Cortex of kidney (tissue), 1 donor: ENCODE data around the gene TFAP2C.

Experiments
- DNase-seq: peaks from one replicate; lab custom pipeline; 2025; lab: John Stamatoyannopoulos, UW

The TFAP2C gene

DNA sequence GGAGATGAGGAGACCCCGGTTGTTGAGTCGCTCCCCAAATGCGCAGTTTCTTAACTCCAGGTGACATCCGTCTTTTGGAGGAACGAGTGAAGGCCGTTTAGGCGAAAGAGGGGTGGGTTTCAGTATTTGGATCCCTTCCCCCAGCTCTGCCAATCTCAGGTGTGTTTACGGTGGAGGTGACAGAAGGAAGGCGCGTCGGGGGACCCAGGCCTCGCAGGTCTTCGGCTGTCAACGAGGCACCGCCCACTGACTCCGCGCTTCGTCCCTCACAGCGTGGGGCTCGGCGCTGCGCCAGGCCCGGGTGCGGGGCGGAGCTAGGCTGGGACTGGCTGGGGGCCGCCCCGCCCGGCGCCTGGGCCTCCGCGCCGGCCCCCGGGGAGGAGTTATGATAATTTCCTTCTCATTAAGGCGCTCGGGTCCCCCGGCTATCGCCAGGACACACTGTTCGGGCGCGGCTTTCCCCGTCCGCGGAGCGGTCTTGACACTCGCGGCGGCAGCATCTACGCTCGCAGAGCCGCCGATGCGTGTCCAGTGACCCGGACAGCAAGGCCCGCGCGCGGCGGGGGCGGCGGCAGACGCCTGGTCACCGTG is at the start of gene TFAP2C:
Gene TFAP2C (plus strand): TSS at position 434 of the 591 bp plus-strand sequence. CDS start 239 bp downstream, outside the sequence.
- DNase-seq = no peak

DNA sequence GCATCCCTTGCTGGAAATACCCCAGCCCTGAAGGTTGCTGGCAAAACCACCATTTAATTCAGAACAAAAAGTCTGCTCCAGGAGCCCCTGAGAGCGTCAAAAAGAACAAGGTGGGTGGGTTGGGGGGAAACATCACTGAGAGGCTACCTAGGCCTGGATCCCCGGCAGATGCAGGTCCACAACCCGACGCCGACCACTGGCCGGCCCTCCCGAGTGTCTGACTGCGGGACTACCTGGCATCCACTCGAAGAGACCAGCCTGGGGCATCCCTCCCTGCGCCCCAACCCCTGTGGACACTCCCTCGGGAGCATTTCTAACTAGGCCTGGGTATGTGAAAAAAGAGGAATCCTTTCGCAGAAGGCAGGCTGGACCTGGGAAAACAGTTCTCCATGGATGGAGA is 48.9 kb upstream of the TFAP2C start:
- DNase-seq = no peak

DNA sequence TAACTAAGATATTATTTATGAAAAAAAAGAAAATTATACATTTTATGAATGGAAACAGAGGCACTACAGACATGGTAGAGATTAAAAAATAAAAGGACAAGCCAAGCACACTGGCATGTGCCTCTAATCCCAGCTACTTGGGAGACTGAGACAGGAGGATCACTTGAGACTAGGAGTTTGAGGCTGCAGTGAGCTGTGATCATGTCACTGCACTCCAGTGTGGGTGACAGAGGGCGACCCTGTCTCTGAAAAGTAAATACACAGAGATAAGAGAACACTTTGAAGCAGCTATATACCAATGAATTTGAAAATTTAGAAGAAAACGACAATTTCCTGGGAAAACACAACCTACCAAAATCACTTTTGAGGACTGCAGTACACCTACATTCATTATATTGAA is 47.4 kb upstream of the TFAP2C start:
- no peak for DNase-seq

DNA sequence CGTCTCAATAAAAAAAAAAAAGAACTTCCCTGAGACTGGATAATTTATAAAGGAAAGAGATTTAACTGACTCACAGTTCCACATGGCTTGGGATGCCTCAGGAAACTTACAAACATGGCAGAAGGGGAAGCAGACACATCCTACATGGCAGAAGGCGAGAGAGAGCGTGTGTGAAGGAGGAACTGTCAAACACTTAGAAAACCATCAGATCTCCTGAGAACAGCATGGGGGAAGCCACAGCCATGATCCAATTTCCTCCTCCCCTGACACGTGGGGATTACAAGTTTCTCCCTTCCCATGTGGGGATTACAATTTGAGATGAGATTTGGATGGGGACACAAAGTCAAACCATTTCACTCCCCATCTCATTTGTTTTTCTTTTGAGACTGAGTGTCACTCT is 46.6 kb upstream of the TFAP2C start:
- no peak for DNase-seq

DNA sequence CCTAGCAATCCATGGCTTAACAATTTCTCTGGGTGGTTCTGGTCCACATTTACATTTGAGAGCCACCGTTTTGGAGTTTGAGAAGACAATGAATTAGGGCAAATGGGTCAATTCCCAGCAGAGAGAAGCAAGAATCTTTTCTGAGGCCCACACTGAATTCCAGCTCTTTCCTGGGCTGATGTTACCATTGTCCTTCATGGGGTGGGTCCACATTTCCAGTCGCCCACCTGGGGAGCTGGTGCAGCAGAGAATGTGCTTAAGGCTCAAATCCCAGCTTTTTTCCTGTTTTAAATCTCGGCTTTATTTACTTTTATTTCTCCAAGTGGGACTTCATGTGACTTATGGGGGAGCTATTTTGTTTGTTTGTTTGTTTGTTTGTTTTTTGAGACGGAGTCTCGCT is 44.2 kb upstream of the TFAP2C start:
- no peak for DNase-seq

DNA sequence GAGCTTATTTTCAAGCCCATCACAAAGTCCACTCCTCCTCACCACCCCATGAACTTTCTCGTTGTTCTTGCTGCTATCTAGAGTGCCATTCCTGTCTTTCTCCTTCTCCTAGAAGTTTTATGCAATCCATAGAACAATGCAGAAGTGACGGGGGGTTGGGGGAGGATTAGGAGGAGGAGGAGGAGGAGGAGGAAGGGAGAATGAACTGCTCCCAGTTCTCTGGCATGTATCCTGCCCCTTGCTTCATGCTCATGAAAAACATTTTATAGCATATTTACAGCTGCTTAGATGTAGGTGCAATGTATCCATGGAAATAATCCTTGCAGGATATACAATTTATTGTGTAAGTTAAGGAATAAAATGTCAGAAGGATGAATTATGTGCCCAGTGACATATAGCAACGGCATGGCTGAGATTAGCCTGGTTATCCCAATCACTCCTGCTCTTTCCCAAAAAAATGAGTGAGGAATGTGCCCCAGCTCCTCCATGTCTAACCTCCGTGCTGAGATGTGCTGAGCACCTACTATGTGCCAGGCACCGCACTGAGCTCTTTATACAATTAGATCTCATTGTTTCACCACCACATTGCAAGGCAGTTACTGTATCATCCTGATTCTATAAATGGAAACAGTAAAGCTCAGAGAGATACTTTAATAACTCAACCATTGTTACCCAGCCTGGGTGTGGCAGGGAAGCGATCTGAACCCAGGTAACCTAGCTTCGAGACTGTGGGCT is 41.6 kb upstream of the TFAP2C start:
- DNase-seq = no peak

DNA sequence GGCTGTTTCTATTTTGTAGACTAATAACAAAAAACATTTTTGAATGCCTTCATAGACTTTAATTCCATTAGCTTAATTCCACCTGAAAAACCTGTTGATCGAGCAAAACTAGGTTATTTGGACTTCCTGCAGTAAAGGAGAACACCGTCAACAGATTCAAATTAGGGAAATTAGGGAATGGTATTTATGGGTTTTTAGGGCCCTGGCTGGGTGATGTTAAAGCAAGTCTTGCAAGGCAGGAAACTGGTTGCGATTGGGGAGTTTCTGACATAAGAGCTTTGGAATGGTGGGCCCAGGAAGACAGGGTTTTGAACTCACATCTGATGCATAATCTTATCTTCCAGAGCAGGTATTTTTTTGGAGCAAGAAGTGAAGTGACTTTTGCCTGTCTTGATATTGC is 40.1 kb upstream of the TFAP2C start:
- DNase-seq = no peak

DNA sequence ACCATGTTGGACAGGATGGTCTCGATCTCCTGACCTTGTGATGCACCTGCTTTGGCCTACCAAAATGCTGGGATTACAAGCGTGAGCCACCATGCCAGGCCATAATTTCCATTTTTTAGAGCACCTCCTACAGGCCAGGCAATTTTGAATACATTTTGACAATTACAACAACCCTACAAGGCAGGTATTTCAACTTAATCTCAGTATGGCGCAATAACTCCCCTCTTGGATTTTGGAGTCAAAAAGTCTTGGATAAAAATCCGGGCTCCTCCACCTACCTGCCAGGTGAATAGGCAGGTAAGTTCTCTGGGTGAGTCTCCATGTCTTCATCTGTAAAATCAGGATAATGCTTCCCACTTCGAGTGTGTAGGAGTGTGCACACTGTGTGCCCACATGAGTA is 39.5 kb upstream of the TFAP2C start:
- no peak for DNase-seq

DNA sequence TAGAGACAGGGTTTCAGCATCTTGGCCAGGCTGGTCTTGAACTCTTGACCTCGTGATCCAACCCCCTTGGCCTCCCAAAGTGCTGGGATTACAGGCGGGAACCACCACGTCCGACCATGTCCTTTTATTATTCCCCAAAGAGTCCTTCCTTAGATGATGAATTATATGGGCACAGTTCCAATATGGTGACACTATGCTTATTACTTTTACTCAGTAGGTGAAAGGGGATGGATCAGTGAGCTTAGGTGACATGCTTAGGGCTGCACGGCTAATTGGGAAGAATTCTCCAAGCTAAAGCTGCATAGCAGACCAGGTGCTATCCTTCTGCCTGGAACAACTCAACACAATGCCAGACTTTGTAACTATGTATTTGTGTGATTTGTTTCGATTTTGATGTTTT is 38.2 kb upstream of the TFAP2C start:
- DNase-seq = no peak

DNA sequence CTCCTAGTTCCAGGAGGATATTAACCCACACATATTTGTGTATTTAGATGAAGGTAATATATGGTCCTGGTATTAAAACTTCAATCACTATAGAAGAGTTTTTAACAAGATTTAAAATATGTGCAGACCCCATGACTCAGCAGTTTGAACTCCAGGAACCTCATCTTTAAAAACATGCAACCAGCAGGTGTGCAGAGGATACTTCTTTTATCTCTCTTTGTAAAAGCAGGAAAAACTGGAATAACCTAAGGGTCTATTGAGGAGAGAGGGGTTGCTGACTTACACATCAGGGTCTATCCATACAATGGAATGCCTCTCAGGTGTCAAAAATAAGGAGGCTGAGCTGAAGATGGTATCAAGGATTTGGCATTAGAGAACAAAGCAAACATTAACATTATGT is 36.9 kb upstream of the TFAP2C start:
- no peak for DNase-seq

DNA sequence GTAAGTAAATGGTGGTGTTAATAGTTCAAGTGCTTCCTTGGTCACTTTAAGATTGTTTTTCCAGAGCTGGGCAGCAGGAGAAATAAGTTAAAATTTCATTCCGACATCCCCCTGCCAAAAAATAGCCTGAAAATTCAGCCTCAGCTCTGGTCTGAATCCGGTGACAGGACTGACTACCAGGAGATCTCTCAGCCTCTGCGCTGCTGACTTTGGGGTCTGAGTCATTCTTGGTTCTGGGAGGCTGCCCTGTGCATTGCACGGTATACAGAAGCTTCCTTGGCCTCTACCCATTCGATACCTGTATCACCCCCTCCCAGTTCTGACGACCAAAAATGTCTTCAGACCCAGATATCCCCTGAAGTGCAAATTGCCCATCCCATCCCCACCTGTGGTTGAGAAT is 36.3 kb upstream of the TFAP2C start:
- no peak for DNase-seq

DNA sequence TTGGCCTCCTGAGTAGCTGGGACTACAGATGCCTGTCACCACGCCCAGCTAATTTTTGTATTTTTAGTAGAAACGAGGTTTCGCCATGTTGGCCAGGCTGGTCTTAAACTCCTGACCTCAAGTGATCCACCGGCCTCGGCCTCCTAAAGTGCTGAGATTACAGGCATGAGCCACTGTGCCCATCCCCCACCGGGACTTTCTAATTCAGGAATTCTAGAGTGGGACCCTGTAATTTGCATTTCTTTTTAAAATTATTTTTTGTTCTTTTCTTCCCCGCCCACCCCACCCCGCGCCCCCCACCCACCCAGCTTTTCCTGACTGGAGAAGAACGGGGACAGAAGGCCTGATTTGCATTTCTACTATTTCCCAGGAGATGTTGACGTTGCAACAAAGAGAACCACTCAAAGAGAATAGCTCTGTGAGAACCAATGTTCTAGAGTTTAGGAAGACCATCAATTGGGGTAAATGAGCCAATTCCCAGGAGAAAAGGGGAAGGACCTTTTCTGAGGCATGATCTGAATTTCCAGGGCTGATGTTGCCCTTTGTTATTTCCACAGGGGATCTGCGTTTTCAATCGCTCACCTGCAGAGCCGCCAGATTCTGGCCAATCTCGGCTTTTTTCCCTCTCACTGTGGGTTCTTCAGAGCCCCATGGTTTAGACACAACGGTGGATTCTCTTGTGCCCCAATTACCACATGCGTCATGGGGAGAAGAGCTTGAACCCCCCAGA is 33.2 kb upstream of the TFAP2C start:
- no peak for DNase-seq

DNA sequence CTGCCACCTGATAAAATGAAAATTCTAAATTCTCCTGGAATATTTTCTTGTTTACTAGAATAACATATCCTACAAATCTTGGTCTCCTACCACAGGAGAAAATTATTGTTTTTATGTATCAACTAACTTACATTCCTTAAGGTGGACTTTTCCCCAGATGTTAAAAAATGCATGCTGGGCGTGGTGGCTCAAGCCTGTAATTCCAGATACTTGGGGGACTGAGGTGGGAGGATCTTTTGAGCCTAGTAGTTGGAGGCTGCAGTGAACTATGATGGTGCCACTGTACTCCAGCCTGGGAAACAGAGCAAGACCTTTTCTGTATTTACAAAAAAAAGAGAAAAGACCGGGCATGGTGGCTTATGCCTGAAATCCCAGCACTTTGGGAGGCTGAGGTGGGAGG is 27.9 kb upstream of the TFAP2C start:
- no peak for DNase-seq

DNA sequence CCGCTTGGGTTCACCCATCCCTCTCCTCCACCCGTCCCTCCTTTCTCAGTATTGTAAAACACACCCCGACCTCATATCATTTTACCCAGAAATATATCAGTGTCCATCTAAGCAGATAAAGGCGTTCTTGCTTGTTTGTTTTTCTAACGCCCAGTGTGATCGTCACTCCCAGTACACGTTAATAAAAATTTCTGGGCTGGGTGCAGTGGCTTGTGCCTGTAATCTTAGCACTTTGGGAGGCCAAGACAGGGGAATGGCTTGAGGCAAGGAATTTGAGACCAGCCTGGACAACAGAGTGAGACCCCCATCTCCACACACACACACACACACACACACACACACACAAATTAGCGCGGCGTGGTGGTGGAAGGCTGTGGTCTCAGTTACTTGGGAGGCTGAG is 24.4 kb upstream of the TFAP2C start:
- no peak for DNase-seq

DNA sequence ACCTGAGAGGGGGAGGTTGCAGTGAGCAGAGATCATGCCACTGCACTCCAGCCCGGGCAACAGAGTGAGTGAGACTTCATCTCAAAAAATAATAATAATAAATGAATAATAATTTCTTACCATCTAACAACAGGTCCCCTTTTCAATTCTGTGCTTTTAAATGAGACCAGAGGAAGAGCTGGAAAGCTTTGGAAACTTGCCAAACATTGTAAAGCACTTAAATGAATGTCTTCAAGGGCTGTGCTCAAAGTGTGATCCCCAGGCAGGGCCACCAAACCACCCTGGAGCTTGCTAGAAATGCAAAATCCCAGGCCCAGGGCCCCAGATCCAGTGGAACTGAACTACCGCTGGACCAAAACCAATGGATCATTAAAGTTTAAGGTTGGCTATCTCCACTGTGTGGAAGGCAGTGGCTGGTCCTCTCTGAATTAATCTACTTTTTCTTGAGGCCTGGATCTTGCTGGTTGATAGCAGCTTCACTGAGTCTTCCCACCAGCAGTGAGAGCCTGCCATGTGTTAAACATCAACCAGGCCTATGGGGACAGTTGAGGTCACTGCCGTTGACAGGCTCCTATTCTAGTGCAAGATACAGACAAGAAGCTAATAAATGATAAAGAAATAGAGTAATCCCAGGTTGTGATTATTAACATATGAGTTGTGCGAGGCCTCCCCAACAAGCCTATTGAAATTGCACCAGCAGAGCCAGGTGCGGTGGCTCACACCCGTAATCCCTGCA is 23.7 kb upstream of the TFAP2C start:
- DNase-seq = no peak

DNA sequence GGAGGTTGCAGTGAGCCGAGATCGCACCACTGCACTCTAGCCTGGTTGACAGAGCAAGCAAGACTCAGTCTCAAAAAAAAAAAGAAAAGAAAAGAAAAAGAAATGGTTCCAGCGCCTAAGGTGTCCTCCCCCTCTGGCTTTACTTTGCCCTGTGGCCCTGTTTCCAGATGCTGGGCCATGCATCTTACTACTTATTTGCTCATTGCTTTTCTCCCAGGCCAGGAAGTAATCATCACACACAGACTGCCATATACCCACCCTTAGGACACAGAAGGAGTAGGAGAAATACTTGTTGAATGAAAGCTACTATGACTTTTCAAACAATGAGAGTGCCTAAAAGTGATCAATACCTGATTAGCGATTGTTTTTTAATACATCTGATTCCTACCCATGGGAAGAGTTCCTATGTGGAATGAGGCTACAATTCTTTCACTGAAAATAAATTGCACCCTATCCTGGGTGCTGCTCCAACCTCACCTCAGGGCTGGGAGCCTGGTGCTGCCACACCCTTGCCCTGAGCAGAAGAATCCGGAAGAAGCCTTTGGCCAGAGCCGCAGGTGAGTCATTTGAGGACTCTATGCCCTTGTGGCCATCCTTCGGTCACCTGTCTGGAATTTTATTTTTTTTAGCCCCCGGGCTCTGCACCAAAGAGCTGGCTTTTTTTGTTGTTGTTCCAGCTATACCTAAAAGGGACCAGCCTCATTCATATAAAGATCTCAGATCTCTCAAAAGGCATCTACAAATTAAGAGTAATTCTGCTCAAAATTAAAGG is 22.7 kb upstream of the TFAP2C start:
- no peak for DNase-seq

DNA sequence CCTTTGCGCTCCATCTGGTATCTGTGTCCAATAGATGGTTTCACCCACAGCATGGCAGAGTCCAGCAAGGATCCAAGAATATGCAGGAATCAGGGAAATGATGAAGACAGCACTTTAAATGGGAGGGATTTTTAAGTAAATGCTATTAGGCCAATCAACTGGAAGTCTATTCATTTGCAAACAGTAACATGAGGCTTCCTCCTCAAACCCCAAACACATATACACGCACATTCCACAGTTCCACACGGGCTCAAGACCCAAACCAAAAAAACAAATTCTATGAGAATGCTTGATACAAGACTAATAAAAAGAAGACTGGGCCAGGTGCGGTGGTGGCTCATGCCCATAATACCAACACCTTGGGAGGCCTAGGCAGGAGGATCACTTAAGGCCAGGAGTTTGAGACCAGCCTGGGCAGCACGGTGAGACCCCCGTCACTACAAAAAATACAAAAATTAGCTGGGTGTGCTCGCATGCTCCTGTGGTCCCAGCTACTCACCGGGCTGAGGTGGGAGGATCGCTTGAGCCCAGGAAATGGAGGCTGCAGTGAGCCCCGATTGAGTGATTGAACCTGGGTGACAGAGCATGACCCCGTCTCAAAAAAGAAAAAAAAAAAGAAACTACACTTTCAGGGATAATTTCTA is 21.9 kb upstream of the TFAP2C start:
- DNase-seq = no peak

DNA sequence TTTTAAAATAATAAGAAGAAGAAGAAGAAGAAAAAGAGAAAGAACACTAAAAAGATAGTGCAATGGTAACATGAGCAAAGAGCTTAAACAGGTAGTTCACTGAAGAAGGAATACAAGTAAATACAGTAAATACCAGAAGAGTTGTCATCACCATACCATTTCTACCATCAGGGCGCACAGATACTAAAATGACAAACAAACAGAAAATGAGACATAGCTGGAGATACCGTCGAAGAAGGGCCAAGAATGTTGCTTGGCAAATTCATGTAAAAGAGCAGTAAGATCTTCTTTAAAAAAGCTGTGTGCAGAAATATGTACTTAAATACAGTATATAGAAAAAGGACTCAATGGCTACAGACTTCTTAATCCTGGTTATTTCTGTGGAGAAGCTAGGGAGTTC is 20.7 kb upstream of the TFAP2C start:
- no peak for DNase-seq

DNA sequence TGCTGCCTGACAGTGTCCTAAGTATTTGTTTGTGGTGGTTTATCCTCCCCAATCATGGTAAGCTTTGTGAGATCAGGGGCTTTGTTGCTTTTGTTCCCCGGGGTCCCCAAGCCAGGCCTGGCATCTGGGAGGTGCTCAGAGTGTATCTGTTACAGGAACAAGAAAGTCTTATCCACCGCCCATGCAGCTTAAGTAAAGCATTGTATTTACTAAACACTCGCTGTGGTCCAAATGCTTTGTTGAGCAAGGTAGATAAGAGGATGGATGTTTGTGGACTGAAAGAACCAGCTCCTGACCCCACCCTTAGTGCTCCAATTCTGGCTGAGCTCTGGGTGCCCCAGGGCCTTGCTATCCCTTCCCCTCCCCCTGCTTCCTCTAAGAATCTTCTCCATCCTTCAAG is 19.8 kb upstream of the TFAP2C start:
- no peak for DNase-seq

DNA sequence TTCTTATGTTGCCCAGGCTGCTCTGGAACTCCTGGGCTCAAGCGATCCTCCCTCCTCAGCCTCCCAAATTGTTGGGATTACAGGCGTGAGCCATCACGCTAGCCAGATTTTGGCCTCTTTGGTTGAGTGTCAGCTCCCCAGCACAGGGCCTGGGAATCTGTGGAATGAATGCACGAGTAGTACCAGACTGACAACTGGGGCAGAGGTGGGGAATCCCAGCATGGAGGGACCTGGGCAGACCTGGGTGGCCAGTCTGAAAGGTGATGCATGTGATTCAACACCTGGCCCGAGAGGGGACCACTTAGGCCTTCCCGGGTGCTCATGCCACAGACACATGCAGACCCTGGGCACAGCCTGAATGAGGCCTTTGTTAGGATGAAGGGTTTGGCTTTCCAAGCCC is 19.0 kb upstream of the TFAP2C start:
- DNase-seq = no peak

DNA sequence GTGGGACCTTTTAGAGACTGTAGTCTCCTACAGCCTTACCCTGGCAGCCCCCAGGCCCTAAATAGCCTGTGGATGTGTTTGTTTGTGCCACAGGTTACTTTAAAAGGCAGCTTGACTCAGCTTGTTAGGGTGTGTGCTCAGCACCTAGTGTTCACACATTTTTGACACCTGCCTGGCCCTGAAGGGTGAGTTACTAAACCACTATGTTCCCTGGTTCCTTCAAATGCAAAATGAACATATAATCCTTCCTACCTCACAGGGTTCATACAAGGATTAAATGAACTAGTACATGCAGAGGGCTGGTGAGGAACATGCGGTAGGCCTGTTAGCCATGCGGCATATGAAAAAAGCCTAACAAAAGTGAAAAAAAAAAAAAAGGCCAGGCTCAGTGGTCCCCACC is 14.9 kb upstream of the TFAP2C start:
- DNase-seq = no peak
